NCI-H446 (cell line): Measurements from ENCODE around the gene TCF3.
"Not testable (repeated sequence)": the region's sequence is repeated elsewhere in the genome, so short reads cannot be mapped to it uniquely, and the experiment has no call there.

Source experiments
- DNase-seq, 2 experiments: peaks; one replicate each; lab custom pipeline; 2025; lab: John Stamatoyannopoulos, UW

Gene TCF3

GRCh38 chr19:1652471-1653299 is at the start of gene TCF3:
Gene TCF3 (minus strand): TSS chr19:1652615. CDS start chr19:1650248, 2,367 bp downstream.
- DNase-seq: peak; percentile 93 to 100

- no peak for DNase-seq
Observed at GRCh38 chr19:1700733-1701663, 48.6 kb upstream of the TCF3 start.

- DNase-seq: no peak
Observed at GRCh38 chr19:1699998-1700732, 47.8 kb upstream of the TCF3 start.

- no peak for DNase-seq
Observed at GRCh38 chr19:1699386-1699785, 47.0 kb upstream of the TCF3 start.

GRCh38 chr19:1698636-1699035 is 46.2 kb upstream of the TCF3 start:
- no peak for DNase-seq

- not testable (repeated sequence) for DNase-seq
Observed at GRCh38 chr19:1695481-1695880, 43.1 kb upstream of the TCF3 start.

- DNase-seq: no peak
Observed at GRCh38 chr19:1691589-1692290, 39.3 kb upstream of the TCF3 start.

GRCh38 chr19:1690699-1691307 is 38.4 kb upstream of the TCF3 start:
- peak in 1 of 2 experiments; percentile 43 for DNase-seq

GRCh38 chr19:1685785-1686184 is 33.4 kb upstream of the TCF3 start:
- DNase-seq: not testable (repeated sequence)

GRCh38 chr19:1685046-1685445 is 32.6 kb upstream of the TCF3 start:
- DNase-seq: no peak

- DNase-seq: no peak
Observed at GRCh38 chr19:1684573-1684912, 32.1 kb upstream of the TCF3 start.

- DNase-seq: no peak
Observed at GRCh38 chr19:1683869-1684572, 31.6 kb upstream of the TCF3 start.

GRCh38 chr19:1680976-1681375 is 28.6 kb upstream of the TCF3 start:
- DNase-seq: no peak

GRCh38 chr19:1678073-1678472 is 25.7 kb upstream of the TCF3 start:
- no peak for DNase-seq

GRCh38 chr19:1676351-1677266 is 24.2 kb upstream of the TCF3 start:
- no peak for DNase-seq

GRCh38 chr19:1675633-1676350 is 23.4 kb upstream of the TCF3 start:
- no peak for DNase-seq

- DNase-seq: no peak
Observed at GRCh38 chr19:1674293-1674679, 21.9 kb upstream of the TCF3 start.

GRCh38 chr19:1673645-1674292 is 21.4 kb upstream of the TCF3 start:
- no peak for DNase-seq
